ENCODE data around the gene SDC4. TPM values are rescaled to one million over a fixed set of nuclear protein-coding genes. Genes with fewer than 3 reads are reported as not detected.

The SDC4 gene
- total RNA-seq, 2 donors from 2014 or later, result 21.6 to 62.6 TPM

DNA sequence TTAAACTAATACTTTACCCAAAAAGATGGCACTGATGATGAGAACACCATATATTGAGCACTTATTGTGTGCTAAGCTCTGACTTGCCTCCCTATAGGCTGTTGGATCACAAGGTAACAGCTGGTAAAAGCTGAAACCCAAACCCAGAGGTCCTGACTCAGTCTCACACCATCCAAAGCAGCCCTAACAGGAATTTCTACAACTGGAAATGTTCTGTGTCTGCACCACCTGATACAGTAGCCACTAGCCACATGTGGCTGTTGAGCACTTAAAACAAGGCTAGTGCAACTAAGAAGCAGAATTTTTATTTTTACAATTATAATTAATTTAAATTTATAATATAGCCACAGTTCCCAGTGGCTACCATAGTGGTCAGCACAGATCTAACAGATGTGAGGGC lies 24.5 kb downstream of the SDC4 start:
- H3K27ac Mint-ChIP-seq, result no peak overlapping the region
- peaks cover 37% of the 10 kb centered on the region for H3K36me3 Mint-ChIP-seq (ENCODE audit: low read depth)
- H3K9me3 Mint-ChIP-seq, result no peaks in the 10 kb centered on the region
- no peak overlapping the region for H3K4me3 Mint-ChIP-seq
- H3K4me1 Mint-ChIP-seq, result peaks cover 15% of the 10 kb centered on the region
- no peaks in the 10 kb centered on the region for H3K27me3 Mint-ChIP-seq
- no peak for ATAC-seq (replicated peaks)

DNA sequence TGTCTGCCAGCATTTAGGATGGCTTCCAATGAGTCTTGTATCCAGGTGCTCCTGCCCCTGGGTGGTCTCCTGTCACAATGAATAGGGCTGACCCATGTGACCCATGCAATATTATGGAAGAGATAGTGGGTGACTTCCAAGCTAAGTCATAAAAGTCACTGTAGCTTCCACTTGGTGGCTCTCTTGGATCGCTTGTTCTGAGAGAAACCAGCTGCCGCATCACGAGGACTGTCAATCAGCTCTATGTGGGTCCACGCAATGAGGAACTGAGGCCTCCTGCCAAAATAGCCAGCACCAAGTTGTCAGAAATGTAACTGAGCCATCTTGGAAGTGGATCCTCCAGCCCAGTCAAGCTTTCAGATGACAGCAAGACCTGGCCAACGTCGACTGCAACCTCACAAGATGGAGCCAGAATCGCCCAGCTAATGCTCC lies 25.3 kb downstream of the SDC4 start:
- ATAC-seq (replicated peaks), result no peak
- Mint-ChIP-seq H3K4me3 (no peak overlapping the region), H3K27me3 (no peaks in the 10 kb centered on the region), H3K9me3 (no peaks in the 10 kb centered on the region), H3K27ac (no peak overlapping the region), H3K4me1 (peaks cover 15% of the 10 kb centered on the region), H3K36me3 (ENCODE audit: low read depth) (peaks cover 29% of the 10 kb centered on the region)

DNA sequence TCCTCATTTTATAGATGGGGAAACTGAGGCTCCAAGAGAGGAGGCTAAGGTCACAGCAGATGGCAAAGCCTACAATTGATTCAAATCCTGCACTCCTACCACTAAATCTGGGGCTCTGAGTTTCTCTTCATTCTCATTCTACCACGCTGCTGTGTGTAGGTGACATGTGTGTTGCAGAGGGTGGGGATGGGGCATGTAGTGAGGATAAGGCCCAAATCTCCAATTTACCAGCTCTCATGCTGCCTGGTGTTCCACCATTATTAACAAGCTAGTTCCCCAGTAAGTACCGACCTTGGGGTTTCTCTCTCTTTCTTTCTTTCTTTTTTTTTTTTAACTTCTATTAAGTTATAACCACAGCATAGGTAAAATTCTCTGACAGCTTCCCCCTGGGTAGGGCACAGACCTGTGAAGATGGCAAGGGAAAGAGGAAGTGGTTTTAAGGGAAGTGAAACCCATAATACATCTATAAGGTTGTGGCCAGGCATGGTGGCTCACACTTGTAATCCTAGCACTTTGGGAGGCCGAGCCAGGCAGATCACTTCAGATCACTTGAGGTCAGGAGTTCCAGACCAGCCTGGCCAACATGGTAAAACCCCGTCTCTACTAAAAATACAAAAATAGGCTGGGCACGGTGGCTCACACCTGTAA lies 27.2 kb downstream of the SDC4 start:
- H3K9me3 Mint-ChIP-seq, result no peaks in the 10 kb centered on the region
- peaks cover 15% of the 10 kb centered on the region for H3K4me1 Mint-ChIP-seq
- peak; percentile 85 for ATAC-seq (replicated peaks)
- no peak overlapping the region for H3K4me3 Mint-ChIP-seq
- H3K27me3 Mint-ChIP-seq, result peaks cover 5% of the 10 kb centered on the region
- H3K27ac Mint-ChIP-seq, result peak overlapping the region; percentile 80
- peaks cover 12% of the 10 kb centered on the region for H3K36me3 Mint-ChIP-seq (ENCODE audit: low read depth)

DNA sequence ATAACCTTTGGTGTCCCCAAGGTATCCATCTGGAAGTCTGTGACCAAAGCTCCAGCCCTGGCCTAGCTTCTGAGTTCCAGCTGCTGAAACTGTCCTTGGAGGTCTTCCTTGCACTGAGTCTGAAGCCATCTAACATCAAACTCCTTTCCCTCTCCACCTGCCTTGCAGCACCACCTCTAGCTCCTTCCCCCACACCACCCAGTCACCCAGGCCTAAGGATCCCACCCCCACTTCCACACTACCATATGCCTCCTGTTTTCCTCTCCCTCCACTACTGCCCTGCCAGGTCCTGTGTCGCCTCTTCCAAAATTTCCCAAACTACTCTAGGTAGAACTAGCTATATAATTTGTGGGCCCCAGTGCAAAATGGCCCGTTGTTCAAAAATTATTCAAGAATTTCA lies 29.3 kb downstream of the SDC4 start:
- Mint-ChIP-seq H3K9me3 (no peaks in the 10 kb centered on the region), H3K4me1 (peaks cover 15% of the 10 kb centered on the region), H3K36me3 (ENCODE audit: low read depth) (no peaks in the 10 kb centered on the region), H3K27me3 (peaks cover 17% of the 10 kb centered on the region), H3K4me3 (peak overlapping the region; percentile 26), H3K27ac (peak overlapping the region; percentile 36)
- ATAC-seq (replicated peaks), result no peak

DNA sequence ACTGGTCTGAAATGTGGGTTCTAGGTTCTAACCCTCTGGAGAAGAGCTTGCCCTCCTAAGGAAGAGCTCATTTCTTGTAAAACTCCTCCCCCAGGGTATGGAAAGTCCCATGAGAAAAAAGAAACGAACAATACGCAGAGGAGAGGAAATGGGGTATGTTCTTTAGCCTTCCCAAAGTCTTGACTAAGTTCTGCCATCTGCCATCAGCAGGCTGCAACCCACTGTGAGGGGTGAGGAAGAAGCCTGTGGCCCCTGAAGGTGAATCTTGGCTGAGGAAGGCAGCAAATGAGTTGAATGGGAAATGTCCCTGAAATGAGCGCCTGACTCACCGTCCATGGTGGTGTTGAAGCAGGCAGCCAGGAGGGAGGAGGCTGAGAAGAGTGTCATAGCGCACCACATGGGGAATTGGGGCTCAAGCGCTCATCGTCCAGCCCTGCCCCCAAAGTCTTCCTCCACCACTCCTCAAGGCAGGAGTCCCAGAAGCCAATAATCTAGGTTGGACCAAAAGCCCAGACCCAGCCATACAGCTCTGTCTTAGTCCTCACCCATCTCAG lies 29.8 kb downstream of the SDC4 start:
- ATAC-seq (replicated peaks), result no peak
- peaks cover 22% of the 10 kb centered on the region for H3K27me3 Mint-ChIP-seq
- H3K27ac Mint-ChIP-seq, result peak overlapping the region; percentile 31
- H3K4me1 Mint-ChIP-seq, result peaks cover 15% of the 10 kb centered on the region
- H3K36me3 Mint-ChIP-seq (ENCODE audit: low read depth), result no peaks in the 10 kb centered on the region
- no peaks in the 10 kb centered on the region for H3K9me3 Mint-ChIP-seq
- peak overlapping the region; percentile 26 for H3K4me3 Mint-ChIP-seq

DNA sequence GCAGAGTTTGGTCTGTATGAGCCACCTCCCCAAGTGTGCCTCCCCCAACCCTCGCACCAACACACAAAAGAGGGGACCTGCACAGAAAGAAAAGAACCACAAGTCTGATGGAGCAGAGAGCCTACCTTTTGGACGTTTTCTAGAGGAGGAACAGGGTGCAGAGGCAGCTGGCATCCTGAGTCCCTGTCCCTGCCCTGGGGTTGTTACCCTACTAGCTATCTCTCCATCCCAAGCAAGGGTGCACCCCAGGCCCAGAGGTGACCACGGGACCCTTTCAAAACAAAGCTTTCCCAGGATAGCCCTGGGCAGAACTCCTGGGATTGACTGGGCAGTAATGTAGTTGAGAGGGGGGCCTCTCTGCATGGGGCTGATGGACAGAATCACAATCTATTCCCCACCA lies 30.4 kb downstream of the SDC4 start:
- H3K9me3 Mint-ChIP-seq, result no peaks in the 10 kb centered on the region
- peak overlapping the region; percentile 5 for H3K4me3 Mint-ChIP-seq
- peaks cover 15% of the 10 kb centered on the region for H3K4me1 Mint-ChIP-seq
- ATAC-seq (replicated peaks), result no peak
- peaks cover 23% of the 10 kb centered on the region for H3K27me3 Mint-ChIP-seq
- peak overlapping the region; percentile 31 for H3K27ac Mint-ChIP-seq
- H3K36me3 Mint-ChIP-seq (ENCODE audit: low read depth), result no peaks in the 10 kb centered on the region

DNA sequence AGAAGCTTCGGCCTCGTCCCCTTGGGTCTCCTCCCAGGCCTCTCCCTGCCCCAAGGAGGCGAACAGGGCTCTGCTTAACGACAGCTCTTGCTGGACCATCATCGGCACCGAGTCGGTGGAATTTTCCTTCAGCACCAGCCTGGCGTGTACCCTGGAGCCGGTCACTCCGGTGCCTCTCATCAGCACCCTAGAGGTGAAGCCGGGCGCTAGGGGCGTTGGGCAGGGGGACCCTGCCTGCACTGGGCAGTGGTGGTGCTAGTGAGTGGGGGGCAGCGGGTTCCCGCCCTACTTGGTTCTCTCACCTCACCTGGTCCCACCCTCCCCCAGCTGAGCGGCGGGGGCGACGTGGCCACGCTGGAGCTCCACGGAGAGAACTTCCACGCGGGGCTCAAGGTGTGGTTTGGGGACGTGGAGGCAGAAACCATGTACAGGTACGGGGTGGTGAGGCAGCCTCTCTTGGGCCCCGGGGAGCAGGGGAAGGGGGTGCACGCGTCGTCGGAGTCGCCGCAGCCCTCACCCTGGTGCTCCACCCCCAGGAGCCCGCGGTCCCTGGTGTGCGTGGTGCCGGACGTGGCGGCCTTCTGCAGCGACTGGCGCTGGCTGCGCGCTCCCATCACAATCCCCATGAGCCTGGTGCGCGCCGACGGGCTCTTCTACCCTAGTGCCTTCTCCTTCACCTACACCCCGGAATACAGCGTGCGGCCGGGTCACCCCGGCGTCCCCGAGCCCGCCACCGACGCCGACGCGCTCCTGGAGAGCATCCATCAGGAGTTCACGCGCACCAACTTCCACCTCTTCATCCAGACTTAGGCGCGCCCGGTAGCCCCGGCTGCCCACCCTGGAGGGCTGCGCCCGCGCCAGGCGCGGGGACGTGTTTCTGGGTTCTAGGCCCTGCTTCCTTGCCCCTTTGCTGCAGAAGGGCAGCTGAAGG lies 31.8 kb downstream of the SDC4 start:
- H3K36me3 Mint-ChIP-seq (ENCODE audit: low read depth), result no peaks in the 10 kb centered on the region
- no peak overlapping the region for H3K27ac Mint-ChIP-seq
- no peaks in the 10 kb centered on the region for H3K9me3 Mint-ChIP-seq
- H3K4me3 Mint-ChIP-seq, result no peak overlapping the region
- peaks cover 16% of the 10 kb centered on the region for H3K4me1 Mint-ChIP-seq
- no peak for ATAC-seq (replicated peaks)
- H3K27me3 Mint-ChIP-seq, result peaks cover 27% of the 10 kb centered on the region

DNA sequence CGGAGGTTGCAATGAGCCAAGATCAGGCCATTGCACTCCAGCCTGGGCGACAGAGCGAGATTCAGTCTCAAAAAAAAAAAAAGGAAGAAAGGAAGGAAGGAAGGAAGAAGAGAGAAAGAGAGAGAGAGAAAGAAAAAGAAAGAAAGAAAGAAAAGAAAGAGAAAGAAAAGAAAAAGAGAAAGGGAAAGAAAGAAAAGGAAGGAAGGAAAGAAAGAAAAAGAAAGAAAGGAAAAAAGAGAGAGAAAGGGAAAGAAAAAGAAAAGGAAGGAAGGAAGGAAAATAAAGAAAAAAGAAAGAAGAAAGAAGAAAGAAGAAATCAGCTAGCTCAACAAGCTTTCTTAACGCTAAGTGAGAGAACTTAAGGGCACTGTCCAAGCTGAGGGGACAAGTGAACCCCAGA lies 32.6 kb downstream of the SDC4 start:
- Mint-ChIP-seq H3K27ac (no peak overlapping the region), H3K4me1 (peaks cover 14% of the 10 kb centered on the region), H3K36me3 (ENCODE audit: low read depth) (no peaks in the 10 kb centered on the region), H3K27me3 (peaks cover 32% of the 10 kb centered on the region), H3K9me3 (no peaks in the 10 kb centered on the region), H3K4me3 (no peak overlapping the region)
- ATAC-seq (replicated peaks), result no peak

DNA sequence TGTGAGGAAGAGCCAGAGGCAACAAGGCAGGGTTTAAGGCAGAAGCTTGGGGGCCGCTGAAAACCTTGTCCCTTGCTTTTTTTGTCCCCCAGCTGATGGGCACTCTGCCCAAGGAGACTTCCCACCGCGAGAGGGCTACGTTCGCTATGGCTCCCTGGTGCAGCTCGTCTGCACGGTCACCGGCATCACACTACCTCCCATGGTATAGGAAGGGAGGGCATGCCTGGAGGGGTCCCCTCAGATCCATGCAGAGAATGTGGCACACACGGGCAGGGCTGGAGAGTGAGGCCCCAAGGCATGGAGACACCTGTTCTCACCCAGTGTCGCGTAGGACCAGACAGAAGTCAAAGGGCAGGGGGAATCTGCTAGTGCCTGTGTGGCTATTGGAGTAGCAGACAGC lies 34.3 kb downstream of the SDC4 start:
- H3K4me1 Mint-ChIP-seq, result peaks cover 8% of the 10 kb centered on the region
- no peaks in the 10 kb centered on the region for H3K9me3 Mint-ChIP-seq
- ATAC-seq (replicated peaks), result no peak
- no peak overlapping the region for H3K27ac Mint-ChIP-seq
- H3K36me3 Mint-ChIP-seq (ENCODE audit: low read depth), result no peaks in the 10 kb centered on the region
- no peak overlapping the region for H3K4me3 Mint-ChIP-seq
- peaks cover 37% of the 10 kb centered on the region for H3K27me3 Mint-ChIP-seq

DNA sequence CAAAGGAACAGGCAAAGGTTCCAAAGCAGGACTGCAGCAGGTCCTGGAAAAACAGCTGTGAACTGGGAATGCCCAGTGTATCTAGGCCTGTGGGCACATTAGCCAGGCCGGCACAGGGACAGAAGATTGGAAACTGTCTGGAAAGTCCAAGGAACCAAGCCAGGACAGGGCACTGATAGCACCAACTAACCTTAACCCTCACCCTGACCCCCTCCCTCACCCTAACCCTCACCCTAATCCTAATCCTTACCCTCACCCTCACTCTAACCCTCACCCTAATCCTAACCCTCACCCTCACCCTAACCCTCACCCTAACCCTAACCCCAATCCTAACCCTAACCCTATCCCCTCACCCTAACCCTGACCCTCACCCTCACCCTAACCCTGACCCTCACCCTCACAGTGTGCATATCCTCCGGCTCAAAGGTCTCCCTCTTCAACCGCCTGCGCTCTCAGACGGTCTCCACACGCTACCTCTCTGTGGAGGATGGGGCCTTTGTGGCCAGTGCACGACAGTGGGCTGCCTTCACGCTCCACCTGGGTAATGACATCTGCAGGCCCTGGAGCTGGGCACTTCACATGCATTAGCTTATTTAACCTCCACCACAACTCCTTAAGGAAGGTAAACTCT lies 35.0 kb downstream of the SDC4 start:
- H3K36me3 Mint-ChIP-seq (ENCODE audit: low read depth), result no peaks in the 10 kb centered on the region
- peaks cover 37% of the 10 kb centered on the region for H3K27me3 Mint-ChIP-seq
- H3K9me3 Mint-ChIP-seq, result no peaks in the 10 kb centered on the region
- no peak overlapping the region for H3K4me3 Mint-ChIP-seq
- no peak for ATAC-seq (replicated peaks)
- peaks cover 6% of the 10 kb centered on the region for H3K4me1 Mint-ChIP-seq
- H3K27ac Mint-ChIP-seq, result no peak overlapping the region

DNA sequence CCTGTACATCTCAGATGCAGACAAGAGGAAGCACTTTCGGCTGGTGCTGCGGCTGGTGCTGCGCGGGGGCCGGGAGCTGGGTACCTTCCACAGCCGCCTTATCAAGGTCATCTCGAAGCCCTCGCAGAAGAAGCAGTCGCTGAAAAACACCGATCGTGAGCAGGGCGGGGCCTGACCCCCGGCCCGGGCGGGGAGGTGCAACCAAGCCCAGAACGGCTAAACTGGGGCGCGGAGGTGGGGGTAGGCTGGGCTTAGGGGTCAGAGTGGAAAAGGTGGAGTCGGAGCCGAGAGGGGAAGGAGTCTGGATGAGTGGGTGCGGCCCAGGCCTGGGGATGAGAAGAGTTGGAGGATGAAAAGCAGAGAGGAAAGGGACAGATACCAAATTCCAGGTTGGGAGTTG lies 36.0 kb downstream of the SDC4 start:
- no peak for ATAC-seq (replicated peaks)

DNA sequence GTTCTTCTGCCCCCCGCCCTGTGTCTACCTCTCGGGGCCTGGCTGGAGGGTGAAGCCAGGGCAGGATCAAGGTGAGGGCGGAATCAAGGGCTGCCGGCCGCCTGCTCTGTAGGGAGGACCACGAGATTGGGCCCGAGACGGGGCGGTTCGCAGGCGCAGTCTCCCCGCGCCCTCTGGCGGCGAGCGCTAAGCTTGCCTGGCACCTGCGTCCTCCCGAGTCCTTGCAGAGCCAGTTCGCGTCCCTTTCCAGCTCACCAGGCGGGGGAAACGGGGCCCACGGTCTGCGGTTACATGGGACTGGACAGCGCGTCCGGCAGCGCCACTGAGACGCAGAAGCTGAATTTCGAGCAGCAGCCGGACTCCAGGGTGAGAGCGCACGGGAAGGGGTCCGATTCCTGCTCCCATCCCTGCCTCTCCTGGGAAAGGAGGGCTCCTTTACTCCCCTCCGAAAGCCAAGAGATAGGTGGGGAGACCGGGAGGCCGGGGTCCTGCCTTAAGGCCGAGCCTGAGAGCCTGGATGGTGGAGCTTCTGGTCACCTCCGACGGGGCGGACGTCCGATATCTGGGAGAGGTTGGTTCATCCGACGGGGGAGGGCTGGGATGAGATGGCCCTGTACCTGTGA lies 36.5 kb downstream of the SDC4 start:
- Mint-ChIP-seq H3K4me1 (peaks cover 6% of the 10 kb centered on the region), H3K9me3 (no peaks in the 10 kb centered on the region), H3K27ac (no peak overlapping the region), H3K27me3 (peaks cover 37% of the 10 kb centered on the region), H3K36me3 (ENCODE audit: low read depth) (no peaks in the 10 kb centered on the region), H3K4me3 (peak overlapping the region; percentile 26)
- ATAC-seq (replicated peaks), result peak; percentile 87

More for the DNA sequence above, 36.0 kb downstream of the SDC4 start:
- no peak overlapping the region for H3K27ac Mint-ChIP-seq
- H3K4me1 Mint-ChIP-seq, result peaks cover 6% of the 10 kb centered on the region
- peaks cover 41% of the 10 kb centered on the region for H3K27me3 Mint-ChIP-seq
- no peaks in the 10 kb centered on the region for H3K36me3 Mint-ChIP-seq (ENCODE audit: low read depth)
- H3K9me3 Mint-ChIP-seq, result no peaks in the 10 kb centered on the region
- no peak overlapping the region for H3K4me3 Mint-ChIP-seq

DNA sequence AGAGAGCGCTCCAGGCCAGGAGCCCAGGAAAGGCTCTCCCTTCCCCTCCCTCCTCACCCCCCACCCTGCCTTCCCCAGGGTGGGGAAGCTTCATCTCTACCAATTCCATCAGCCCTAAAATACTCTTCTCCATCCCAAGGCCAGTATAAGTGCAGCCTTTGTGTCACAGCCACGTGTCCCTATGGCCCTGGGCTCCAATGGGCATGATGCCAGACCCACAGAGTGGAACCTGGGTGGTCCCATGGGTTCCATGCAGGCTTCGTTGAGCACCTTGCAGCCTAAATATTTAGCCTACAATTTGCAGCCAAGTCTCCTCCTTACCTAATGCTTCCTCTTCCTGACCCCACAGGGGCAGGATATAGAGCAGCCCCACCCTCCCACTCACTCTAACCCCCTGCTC lies 39.1 kb downstream of the SDC4 start:
- no peak overlapping the region for H3K27ac Mint-ChIP-seq
- no peaks in the 10 kb centered on the region for H3K36me3 Mint-ChIP-seq (ENCODE audit: low read depth)
- H3K4me1 Mint-ChIP-seq, result peaks cover 6% of the 10 kb centered on the region
- no peak overlapping the region for H3K4me3 Mint-ChIP-seq
- no peak for ATAC-seq (replicated peaks)
- H3K9me3 Mint-ChIP-seq, result no peaks in the 10 kb centered on the region
- peaks cover 28% of the 10 kb centered on the region for H3K27me3 Mint-ChIP-seq

DNA sequence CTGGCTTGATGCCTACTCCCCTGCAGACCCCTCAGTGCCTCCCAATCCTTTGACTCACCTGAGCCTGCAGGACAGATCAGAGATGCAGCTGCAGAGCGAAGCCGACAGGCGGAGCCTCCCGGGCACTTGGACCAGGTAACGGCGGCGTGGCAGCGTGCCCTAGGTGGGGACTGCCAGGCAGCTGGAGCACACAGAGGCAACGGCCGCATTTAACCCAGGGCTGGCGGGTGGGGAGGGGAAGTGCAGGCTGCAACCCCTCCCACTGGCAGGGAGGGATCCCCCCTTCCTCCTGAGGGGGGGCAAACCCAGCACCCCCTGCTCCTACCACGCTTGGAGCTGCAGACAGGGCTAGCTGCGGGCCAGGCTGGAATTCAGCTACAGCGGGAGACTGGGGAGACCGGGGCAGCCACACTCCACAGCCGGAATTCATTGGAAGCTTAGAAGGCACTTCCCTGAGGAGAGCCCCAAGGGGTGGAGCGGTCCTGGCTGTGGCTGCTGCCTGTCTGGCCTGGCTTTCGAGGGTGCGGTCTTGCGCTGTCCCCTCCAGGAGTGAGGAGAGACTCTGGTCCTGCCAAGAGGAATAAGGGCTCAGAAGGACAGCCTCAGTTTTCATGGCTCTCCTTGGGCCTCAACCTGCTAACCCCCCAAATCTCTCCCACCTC lies 40.0 kb downstream of the SDC4 start, which contains the start of gene MATN4:
MATN4 (minus strand) TSS at position 183 of the 662 bp plus-strand sequence. CDS start 2,717 bp downstream, outside the sequence.
- no peaks in the 10 kb centered on the region for H3K36me3 Mint-ChIP-seq (ENCODE audit: low read depth)
- no peak within 1 kb of the TSS for H3K27ac Mint-ChIP-seq
- H3K4me3 Mint-ChIP-seq, result no peak within 1 kb of the TSS
- ATAC-seq (replicated peaks), result no peak
- peaks cover 12% of the 10 kb centered on the region for H3K4me1 Mint-ChIP-seq
- no peaks in the 10 kb centered on the region for H3K9me3 Mint-ChIP-seq
- H3K27me3 Mint-ChIP-seq, result peaks cover 29% of the 10 kb centered on the region
